GM23338 (cell line): Measurements from ENCODE around the gene TTYH1. TPM values are rescaled to one million over a fixed set of nuclear protein-coding genes. Genes with fewer than 3 reads are reported as not detected.

Source experiments
- ATAC-seq: fragments of 200-7000 bp; cut with Tn5 transposase; 3 replicates; pipeline ENCODE4 v1.9.1; 2020
- DNase-seq: peaks from one replicate; pipeline ENCODE4 v3.0.0-alpha.2; 2015; ENCODE audit warnings: low spot score
- H2AFZ ChIP-seq: fragments of 200-600 bp; sonication (generic); 2 replicates; pipeline ENCODE4 v1.8.0; 2016; ENCODE audit warnings: antibody characterized with exemption, mild to moderate bottlenecking, moderate library complexity
- H3F3A ChIP-seq: fragments of 200-600 bp; sonication (generic); replicated peaks from 2 replicates; pipeline ENCODE4 v1.8.0; 2017; ENCODE audit warnings: antibody characterized with exemption, mixed run types, low read depth
- H3K27ac ChIP-seq: fragments of 200-600 bp; sonication (generic); 2 replicates; pipeline ENCODE4 v1.6.1; 2016; ENCODE audit warnings: low read depth
- H3K27me3 ChIP-seq: fragments of 200-600 bp; sonication (generic); 2 replicates; pipeline ENCODE4 v1.8.0; 2016; ENCODE audit warnings: mild to moderate bottlenecking, mixed run types, moderate library complexity; ENCODE audit not compliant: insufficient read depth
- H3K36me3 ChIP-seq: fragments of 200-600 bp; sonication (generic); 2 replicates; pipeline ENCODE4 v1.8.0; 2016; ENCODE audit warnings: mild to moderate bottlenecking; ENCODE audit not compliant: insufficient read depth
- H3K4me1 ChIP-seq: fragments of 200-600 bp; sonication (generic); 2 replicates; pipeline ENCODE4 v1.8.0; 2016; ENCODE audit warnings: mild to moderate bottlenecking, moderate library complexity; ENCODE audit not compliant: insufficient read depth
- H3K4me2 ChIP-seq: fragments of 200-600 bp; sonication (generic); 2 replicates; pipeline ENCODE4 v1.7.1; 2017; ENCODE audit warnings: mixed run types
- H3K4me3 ChIP-seq: fragments of 200-600 bp; sonication (generic); 2 replicates; pipeline ENCODE4 v1.6.1; 2016; ENCODE audit warnings: mixed run types
- H3K79me2 ChIP-seq: fragments of 200-600 bp; sonication (generic); replicated peaks from 2 replicates; pipeline ENCODE4 v1.8.0; 2017; ENCODE audit warnings: mild to moderate bottlenecking; ENCODE audit not compliant: insufficient read depth
- H3K9me2 ChIP-seq: fragments of 200-600 bp; sonication (generic); 2 replicates; pipeline ENCODE4 v1.8.0; 2017; ENCODE audit not compliant: insufficient read depth
- H4K20me1 ChIP-seq: fragments of 200-600 bp; sonication (generic); replicated peaks from 2 replicates; pipeline ENCODE4 v1.8.0; 2017; ENCODE audit warnings: mild to moderate bottlenecking; ENCODE audit not compliant: insufficient read depth
- H3K27ac Mint-ChIP-seq: 2 replicates; pipeline ENCODE4 v1.8.0; 2020; ENCODE audit warnings: inconsistent platforms, mild to moderate bottlenecking, moderate library complexity, mixed read lengths
- H3K27me3 Mint-ChIP-seq: 3 replicates; pipeline ENCODE4 v1.8.0; 2022; ENCODE audit warnings: low read depth, mild to moderate bottlenecking, moderate library complexity, mixed read lengths, inconsistent platforms; ENCODE audit not compliant: insufficient read depth, poor library complexity
- H3K36me3 Mint-ChIP-seq: 3 replicates; pipeline ENCODE4 v1.8.0; 2021; ENCODE audit warnings: low read depth, mild to moderate bottlenecking, inconsistent platforms, moderate library complexity, mixed read lengths
- H3K4me1 Mint-ChIP-seq: 3 replicates; pipeline ENCODE4 v1.8.0; 2020; ENCODE audit warnings: mild to moderate bottlenecking, inconsistent platforms, mixed read lengths
- H3K4me3 Mint-ChIP-seq: 3 replicates; pipeline ENCODE4 v1.8.0; 2021; ENCODE audit warnings: moderate library complexity, mild to moderate bottlenecking, inconsistent platforms, mixed read lengths
- H3K9me3 Mint-ChIP-seq: 3 replicates; pipeline ENCODE4 v1.8.0; 2020; ENCODE audit warnings: moderate library complexity, mild to moderate bottlenecking, inconsistent platforms, mixed read lengths
- EZH2 ChIP-seq: fragments of 200-600 bp; sonication (generic); IDR thresholded peaks from one replicate; pipeline ENCODE4 v1.8.0; 2017; ENCODE audit warnings: antibody characterized with exemption, mild to moderate bottlenecking, low read depth; ENCODE audit not compliant: unreplicated experiment
- EZH2phosphoT487 ChIP-seq: fragments of 200-600 bp; sonication (generic); IDR thresholded peaks from one replicate; pipeline ENCODE4 v1.8.1; 2018; ENCODE audit warnings: antibody characterized with exemption; ENCODE audit not compliant: unreplicated experiment
- POLR2AphosphoS5 ChIP-seq: IDR thresholded peaks from 2 replicates; pipeline ENCODE4 v1.6.1; 2016; ENCODE audit warnings: antibody characterized with exemption, low read depth
- ZNF462 ChIP-seq: fragments of 250-450 bp; sonication (Bioruptor Pico); IDR thresholded peaks from 2 replicates; pipeline ENCODE4 v1.5.0; 2020; ENCODE audit warnings: mild to moderate bottlenecking, moderate library complexity
- polyA plus RNA-seq: library from polyadenylated mRNA; unstranded; fragments of >200 nt; fragmentation: Nextera tagmentation; extraction: Ambion mirVana; gene quantifications from 2 replicates; pipeline ENCODE4 v1.2.1, GENCODE V29; 2016
- total RNA-seq: library from RNA; depleted of rRNA; stranded (reverse); fragments of >200 nt; shearing (Covaris generic); gene quantifications from 2 replicates; pipeline ENCODE4 v1.2.3, GENCODE V29; 2014

The TTYH1 gene
- total and polyA plus RNA-seq, 2 experiments from 2014 or later = 18.2 to 40.8 TPM

GRCh38 chr19:54459282-54460229, 44.3 kb downstream of the TTYH1 start (continued):
- no peak for TF ChIP-seq ZNF462

GRCh38 chr19:54460230-54461005, 45.2 kb downstream of the TTYH1 start:
- H2AFZ ChIP-seq = no peak overlapping the region
- Mint-ChIP-seq H3K4me3 (no peak overlapping the region), H3K27me3 (peaks cover 25% of the 10 kb centered on the region), H3K9me3 (peaks cover 5% of the 10 kb centered on the region; the same call in 1 of the 3 replicates), H3K27ac (no peak overlapping the region), H3K36me3 (peaks cover 53% of the 10 kb centered on the region), H3K4me1 (peaks cover 15% of the 10 kb centered on the region; the same call in 2 of the 3 replicates)
- H3K27ac ChIP-seq = no peak overlapping the region
- peaks cover 14% of the 10 kb centered on the region for H3K36me3 ChIP-seq
- H3K27me3 ChIP-seq = peaks cover 1% of the 10 kb centered on the region; the same call in 1 of the 2 replicates
- peaks cover 6% of the 10 kb centered on the region; the same call in 1 of the 2 replicates for H3F3A ChIP-seq
- H4K20me1 ChIP-seq = peaks cover 6% of the 10 kb centered on the region; the same call in 1 of the 2 replicates
- H3K4me1 ChIP-seq = peaks cover 3% of the 10 kb centered on the region; the same call in 1 of the 2 replicates
- no peak for ATAC-seq
- DNase-seq = no peak
- H3K4me2 ChIP-seq = no peak overlapping the region
- H3K4me3 ChIP-seq = no peak overlapping the region
- no peaks in the 10 kb centered on the region for H3K79me2 ChIP-seq
- H3K9me2 ChIP-seq = no peaks in the 10 kb centered on the region
- no peak for TF ChIP-seq POLR2AphosphoS5
- TF ChIP-seq EZH2 = no peak
- TF ChIP-seq EZH2phosphoT487 = no peak
- no peak for TF ChIP-seq ZNF462
